MCF 10A (cell line): Measurements from ENCODE around the gene TNS1. TPM values are rescaled to one million over a fixed set of nuclear protein-coding genes. Genes with fewer than 3 reads are reported as not detected.

Experiments used
- BruUV-seq: library from RNA; stranded (reverse); fragments of 400-500 nt; replicated peaks from 2 replicates; lab custom pipeline; 2021; lab: Mats Ljungman, UMichigan
- CTCF ChIA-PET: fragments of 300-600 bp; sonication (Branson Sonifier 250); formaldehyde crosslinking; extraction: SDS; loops from one replicate; lab custom pipeline; 2021; ENCODE audit warnings: antibody characterized with exemption, inconsistent platforms; lab: Yijun Ruan, JAX
- POLR2A ChIA-PET: fragments of 300-600, 350-650 bp; sonication (Branson Sonifier 250); formaldehyde crosslinking; extraction: SDS; loops from one replicate; lab custom pipeline; 2020; ENCODE audit warnings: antibody characterized with exemption, inconsistent platforms; lab: Yijun Ruan, JAX
- DNase-seq: peaks from one replicate; pipeline ENCODE4 v3.0.0-alpha.2; 2018; ENCODE audit not compliant: unreplicated experiment
- H3K27ac Mint-ChIP-seq: one replicate; pipeline ENCODE4 v1.8.0; 2022; ENCODE audit warnings: mild to moderate bottlenecking, low read depth, mixed read lengths; ENCODE audit not compliant: unreplicated experiment
- H3K27me3 Mint-ChIP-seq: one replicate; pipeline ENCODE4 v1.8.0; 2022; ENCODE audit warnings: mixed read lengths; ENCODE audit not compliant: insufficient read depth, unreplicated experiment
- H3K36me3 Mint-ChIP-seq: one replicate; pipeline ENCODE4 v1.8.0; 2022; ENCODE audit warnings: mild to moderate bottlenecking, moderate library complexity, mixed read lengths; ENCODE audit not compliant: insufficient read depth, unreplicated experiment
- H3K4me1 Mint-ChIP-seq: one replicate; pipeline ENCODE4 v1.8.0; 2022; ENCODE audit warnings: mixed read lengths; ENCODE audit not compliant: insufficient read depth, unreplicated experiment
- H3K4me3 Mint-ChIP-seq: one replicate; pipeline ENCODE4 v1.8.0; 2022; ENCODE audit warnings: mild to moderate bottlenecking, moderate library complexity, mixed read lengths; ENCODE audit not compliant: unreplicated experiment
- H3K9me3 Mint-ChIP-seq: one replicate; pipeline ENCODE4 v1.8.0; 2022; ENCODE audit warnings: mixed read lengths; ENCODE audit not compliant: unreplicated experiment
- intact Hi-C: fragments of 100-400 bp; cut with micrococcal nuclease; formaldehyde crosslinking; loops from 2 replicates; pipeline ENCODE4 v1.14.1; 2022
- total RNA-seq: library from RNA; stranded (reverse); gene quantifications from 2 replicates; pipeline ENCODE4 v1.2.3, GENCODE V29; 2022
- TF ChIP-seq, protein P1 (sequence below): fragments of 200-600 bp; IDR thresholded peaks from one replicate; pipeline ENCODE4 v1.8.0; 2022; ENCODE audit warnings: antibody characterized with exemption, mild to moderate bottlenecking; ENCODE audit not compliant: unreplicated experiment

TNS1 gene
- total RNA-seq, 1 experiment from 2014 or later: 3.3 TPM

GRCh38 chr2:217971166-217971565, 31.6 kb downstream of the TNS1 start:
- TF ChIP-seq, protein P1, sequence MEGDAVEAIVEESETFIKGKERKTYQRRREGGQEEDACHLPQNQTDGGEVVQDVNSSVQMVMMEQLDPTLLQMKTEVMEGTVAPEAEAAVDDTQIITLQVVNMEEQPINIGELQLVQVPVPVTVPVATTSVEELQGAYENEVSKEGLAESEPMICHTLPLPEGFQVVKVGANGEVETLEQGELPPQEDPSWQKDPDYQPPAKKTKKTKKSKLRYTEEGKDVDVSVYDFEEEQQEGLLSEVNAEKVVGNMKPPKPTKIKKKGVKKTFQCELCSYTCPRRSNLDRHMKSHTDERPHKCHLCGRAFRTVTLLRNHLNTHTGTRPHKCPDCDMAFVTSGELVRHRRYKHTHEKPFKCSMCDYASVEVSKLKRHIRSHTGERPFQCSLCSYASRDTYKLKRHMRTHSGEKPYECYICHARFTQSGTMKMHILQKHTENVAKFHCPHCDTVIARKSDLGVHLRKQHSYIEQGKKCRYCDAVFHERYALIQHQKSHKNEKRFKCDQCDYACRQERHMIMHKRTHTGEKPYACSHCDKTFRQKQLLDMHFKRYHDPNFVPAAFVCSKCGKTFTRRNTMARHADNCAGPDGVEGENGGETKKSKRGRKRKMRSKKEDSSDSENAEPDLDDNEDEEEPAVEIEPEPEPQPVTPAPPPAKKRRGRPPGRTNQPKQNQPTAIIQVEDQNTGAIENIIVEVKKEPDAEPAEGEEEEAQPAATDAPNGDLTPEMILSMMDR: no peak
- Mint-ChIP-seq H3K4me1 (no peaks in the 10 kb centered on the region), H3K36me3 (peaks cover 4% of the 10 kb centered on the region), H3K9me3 (no peaks in the 10 kb centered on the region), H3K27me3 (no peaks in the 10 kb centered on the region), H3K27ac (no peak overlapping the region), H3K4me3 (no peak overlapping the region)
- ChIA-PET CTCF (interaction anchor here (1.2 to 1.5 kb wide), 2 partner anchors 84 to 180 kb away, joined by 5 to 7 read pairs; no protein-coding TSS in a partner anchor), POLR2A (no interaction called here)
- no peak for DNase-seq
- intact Hi-C loops: no loop called here
- BruUV-seq: no TSS peak

DNA sequence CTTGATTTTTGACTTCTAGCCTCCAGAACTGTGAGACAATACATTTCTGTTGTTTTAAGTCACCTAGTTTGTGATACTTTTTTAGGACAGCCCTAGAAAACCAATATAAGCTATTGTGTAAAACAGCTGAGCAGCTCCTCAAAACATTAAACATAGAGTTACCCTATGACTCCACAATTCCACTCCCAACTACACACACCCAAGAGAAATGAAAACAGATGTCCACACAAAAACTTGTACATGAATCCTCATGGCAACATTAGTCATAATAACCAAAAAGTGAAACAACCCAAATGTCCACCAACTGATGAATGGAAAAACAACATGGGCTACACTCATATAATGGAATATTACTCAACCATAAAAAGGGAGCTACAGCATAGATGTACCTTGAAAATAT, 32.6 kb downstream of the TNS1 start:
- no peaks in the 10 kb centered on the region for H3K9me3 Mint-ChIP-seq
- TF ChIP-seq, protein P1: no peak
- H3K4me1 Mint-ChIP-seq: no peaks in the 10 kb centered on the region
- no TSS peak for BruUV-seq
- ChIA-PET POLR2A (interaction anchor here (0.7 kb wide), 1 partner anchor 1105 kb away, joined by 4 read pairs; no protein-coding TSS in a partner anchor), CTCF (interaction anchor here (1.0 to 1.2 kb wide), 2 partner anchors 179 to 181 kb away, joined by 3 to 5 read pairs; no protein-coding TSS in a partner anchor)
- no peak overlapping the region for H3K27ac Mint-ChIP-seq
- no peak overlapping the region for H3K4me3 Mint-ChIP-seq
- intact Hi-C loops: no loop called here
- peaks cover 4% of the 10 kb centered on the region for H3K36me3 Mint-ChIP-seq
- DNase-seq: no peak
- H3K27me3 Mint-ChIP-seq: no peaks in the 10 kb centered on the region

DNA sequence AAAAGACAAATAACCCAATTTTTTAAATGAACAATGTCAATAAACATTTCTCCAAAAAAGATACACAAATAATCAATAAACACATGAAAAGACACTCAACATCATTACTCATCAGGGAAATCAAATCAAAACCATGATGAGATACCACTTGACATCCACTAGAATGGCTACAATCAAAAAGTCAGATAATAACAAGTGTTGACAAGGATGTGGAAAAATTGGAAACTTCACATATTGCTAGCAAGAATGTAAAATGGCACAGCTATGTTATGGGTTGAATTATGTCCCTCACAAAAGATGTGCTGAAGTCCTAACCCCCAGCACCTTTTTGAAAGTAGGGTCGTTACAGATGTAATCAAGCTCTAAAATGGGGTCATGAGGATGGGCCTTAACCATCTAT, 33.2 kb downstream of the TNS1 start:
- intact Hi-C loops: no loop called here
- no peaks in the 10 kb centered on the region for H3K4me1 Mint-ChIP-seq
- POLR2A ChIA-PET: interaction anchor here (0.7 kb wide), 1 partner anchor 1104 kb away, joined by 4 read pairs; no protein-coding TSS in a partner anchor

DNA sequence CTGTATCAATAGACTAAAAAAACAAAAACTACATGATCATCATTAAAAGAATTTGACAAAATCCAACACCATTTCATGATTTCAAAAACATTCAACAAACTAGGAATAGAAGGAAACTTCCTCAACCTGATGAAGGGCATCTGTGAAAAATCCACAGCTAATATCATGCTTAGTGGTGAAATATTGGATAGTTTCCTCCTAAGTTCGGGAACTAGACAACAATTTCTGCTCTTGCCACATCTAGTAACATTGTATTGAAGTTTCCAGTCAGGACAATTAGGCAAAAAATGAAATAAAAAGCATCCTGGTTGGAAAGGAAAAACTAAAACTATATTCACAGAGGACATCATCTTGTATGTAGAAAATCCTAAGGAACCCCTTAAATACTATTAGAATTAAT, 34.8 kb downstream of the TNS1 start:
- Mint-ChIP-seq H3K27ac (no peak overlapping the region), H3K9me3 (no peaks in the 10 kb centered on the region), H3K4me1 (no peaks in the 10 kb centered on the region), H3K36me3 (peaks cover 4% of the 10 kb centered on the region), H3K4me3 (no peak overlapping the region), H3K27me3 (no peaks in the 10 kb centered on the region)
- no TSS peak for BruUV-seq
- no peak for DNase-seq
- POLR2A ChIA-PET: no interaction called here
- TF ChIP-seq, protein P1: no peak
- CTCF ChIA-PET: no interaction called here
- intact Hi-C loops: no loop called here

More for the DNA sequence above, 33.2 kb downstream of the TNS1 start:
- CTCF ChIA-PET: interaction anchor here (0.6 to 1.0 kb wide), 4 partner anchors 80 to 1565 kb away, joined by 3 to 5 read pairs (median 3); no protein-coding TSS in a partner anchor
- no peak for DNase-seq
- no TSS peak for BruUV-seq
- Mint-ChIP-seq H3K36me3 (peaks cover 4% of the 10 kb centered on the region), H3K27me3 (no peaks in the 10 kb centered on the region), H3K4me3 (no peak overlapping the region), H3K9me3 (no peaks in the 10 kb centered on the region), H3K27ac (no peak overlapping the region)
- TF ChIP-seq, protein P1: no peak
